ENCODE data around the gene RNASEH2B.
A peak's percentile ranks its signal among the peaks of the same experiment; 100 is the strongest.

Gene RNASEH2B

DNA sequence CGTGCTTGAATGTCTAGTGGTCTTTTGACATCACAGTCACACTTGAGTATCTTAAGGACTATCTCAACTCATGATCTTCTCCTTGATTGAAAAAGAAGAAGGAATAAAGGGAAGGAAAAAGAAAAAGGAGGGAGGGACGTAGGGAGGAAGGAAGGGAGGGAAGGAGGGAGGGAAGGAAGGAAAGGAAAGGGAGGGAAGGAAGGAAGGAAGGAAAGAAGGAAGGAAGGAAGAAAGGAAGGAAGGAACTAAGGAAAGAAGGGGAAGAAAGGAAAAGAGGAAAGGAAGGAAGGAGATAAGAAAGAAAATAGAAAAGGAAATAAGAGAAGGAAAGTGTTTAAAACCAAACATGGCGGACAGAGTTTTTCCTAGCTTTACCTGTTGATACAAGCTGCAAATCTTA is 64.7 kb downstream of the RNASEH2B start:
- no peak for DNase-seq (ENCODE audit: low read depth)
- TF ChIP-seq, protein P1, sequence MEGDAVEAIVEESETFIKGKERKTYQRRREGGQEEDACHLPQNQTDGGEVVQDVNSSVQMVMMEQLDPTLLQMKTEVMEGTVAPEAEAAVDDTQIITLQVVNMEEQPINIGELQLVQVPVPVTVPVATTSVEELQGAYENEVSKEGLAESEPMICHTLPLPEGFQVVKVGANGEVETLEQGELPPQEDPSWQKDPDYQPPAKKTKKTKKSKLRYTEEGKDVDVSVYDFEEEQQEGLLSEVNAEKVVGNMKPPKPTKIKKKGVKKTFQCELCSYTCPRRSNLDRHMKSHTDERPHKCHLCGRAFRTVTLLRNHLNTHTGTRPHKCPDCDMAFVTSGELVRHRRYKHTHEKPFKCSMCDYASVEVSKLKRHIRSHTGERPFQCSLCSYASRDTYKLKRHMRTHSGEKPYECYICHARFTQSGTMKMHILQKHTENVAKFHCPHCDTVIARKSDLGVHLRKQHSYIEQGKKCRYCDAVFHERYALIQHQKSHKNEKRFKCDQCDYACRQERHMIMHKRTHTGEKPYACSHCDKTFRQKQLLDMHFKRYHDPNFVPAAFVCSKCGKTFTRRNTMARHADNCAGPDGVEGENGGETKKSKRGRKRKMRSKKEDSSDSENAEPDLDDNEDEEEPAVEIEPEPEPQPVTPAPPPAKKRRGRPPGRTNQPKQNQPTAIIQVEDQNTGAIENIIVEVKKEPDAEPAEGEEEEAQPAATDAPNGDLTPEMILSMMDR (conservative IDR thresholded peaks at IDR 0.05; ENCODE audit: low read length): no peak
- H3K4me3 ChIP-seq (ENCODE audit: low read length): no peak overlapping the region

DNA sequence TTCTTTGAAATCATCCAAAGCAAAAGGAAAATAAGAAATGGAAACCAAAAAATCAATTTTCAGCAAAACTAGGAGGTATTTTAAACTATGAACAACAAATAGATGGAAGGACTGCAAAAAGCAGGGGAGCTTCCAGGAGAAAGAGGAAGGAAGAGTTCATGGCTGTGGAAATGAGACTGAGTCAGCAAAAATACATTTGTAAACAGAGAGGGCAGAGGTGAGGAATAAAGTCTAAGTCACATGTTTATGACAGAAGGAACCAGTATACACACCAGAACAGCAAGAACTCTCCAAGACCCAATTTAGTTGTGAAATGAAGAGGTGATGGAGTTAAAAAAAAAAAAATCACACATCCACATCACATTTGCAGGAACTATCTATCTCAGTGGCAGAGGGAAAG is 69.6 kb downstream of the RNASEH2B start:
- no peak overlapping the region for H3K4me3 ChIP-seq (ENCODE audit: low read length)
- no peak for DNase-seq (ENCODE audit: low read depth)
- TF ChIP-seq, protein P1 (conservative IDR thresholded peaks at IDR 0.05; ENCODE audit: low read length): no peak

DNA sequence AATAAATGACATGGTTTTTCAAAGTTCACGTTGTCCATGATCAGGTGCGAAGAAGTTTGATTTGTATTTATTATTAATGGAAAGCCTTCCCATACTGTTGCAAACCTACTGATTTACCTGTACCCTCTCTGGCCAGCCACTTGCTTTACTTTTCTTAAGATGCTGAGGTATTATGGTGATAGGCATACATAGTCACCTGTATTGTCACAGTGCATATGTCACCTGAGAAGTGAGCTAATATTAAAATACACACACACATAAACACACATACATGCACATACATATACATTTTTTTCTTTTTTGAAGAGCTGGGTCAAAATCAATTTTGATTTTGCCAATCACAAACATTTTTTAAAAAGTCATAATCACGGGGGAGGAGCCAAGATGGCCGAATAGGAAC is 72.1 kb downstream of the RNASEH2B start:
- no peak overlapping the region for H3K4me3 ChIP-seq (ENCODE audit: low read length)

DNA sequence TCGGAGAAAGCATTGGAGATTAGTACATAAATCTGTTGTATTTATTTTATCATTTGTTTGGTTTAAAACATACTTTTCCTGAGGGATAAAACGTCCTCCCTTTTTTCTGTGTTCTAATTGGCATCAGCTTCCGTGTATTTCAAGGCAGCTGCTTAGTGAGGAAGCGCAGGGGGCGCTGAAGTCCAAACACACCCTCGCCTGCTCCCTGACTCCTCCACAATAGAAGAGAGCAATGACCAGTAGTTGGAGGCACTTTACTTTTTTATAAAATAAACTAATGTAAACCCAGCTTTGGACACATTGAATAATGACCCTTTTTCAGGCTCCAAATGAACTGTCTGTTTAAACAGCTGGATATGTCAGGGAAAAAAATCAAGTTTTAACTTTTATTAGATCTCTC is 79.9 kb downstream of the RNASEH2B start:
- H3K4me3 ChIP-seq (ENCODE audit: low read length): no peak overlapping the region
- TF ChIP-seq, protein P1 (conservative IDR thresholded peaks at IDR 0.05; ENCODE audit: low read length): no peak
- DNase-seq (ENCODE audit: low read depth): no peak

More for the DNA sequence above, 72.1 kb downstream of the RNASEH2B start:
- DNase-seq (ENCODE audit: low read depth): no peak
- TF ChIP-seq, protein P1 (conservative IDR thresholded peaks at IDR 0.05; ENCODE audit: low read length): no peak

DNA sequence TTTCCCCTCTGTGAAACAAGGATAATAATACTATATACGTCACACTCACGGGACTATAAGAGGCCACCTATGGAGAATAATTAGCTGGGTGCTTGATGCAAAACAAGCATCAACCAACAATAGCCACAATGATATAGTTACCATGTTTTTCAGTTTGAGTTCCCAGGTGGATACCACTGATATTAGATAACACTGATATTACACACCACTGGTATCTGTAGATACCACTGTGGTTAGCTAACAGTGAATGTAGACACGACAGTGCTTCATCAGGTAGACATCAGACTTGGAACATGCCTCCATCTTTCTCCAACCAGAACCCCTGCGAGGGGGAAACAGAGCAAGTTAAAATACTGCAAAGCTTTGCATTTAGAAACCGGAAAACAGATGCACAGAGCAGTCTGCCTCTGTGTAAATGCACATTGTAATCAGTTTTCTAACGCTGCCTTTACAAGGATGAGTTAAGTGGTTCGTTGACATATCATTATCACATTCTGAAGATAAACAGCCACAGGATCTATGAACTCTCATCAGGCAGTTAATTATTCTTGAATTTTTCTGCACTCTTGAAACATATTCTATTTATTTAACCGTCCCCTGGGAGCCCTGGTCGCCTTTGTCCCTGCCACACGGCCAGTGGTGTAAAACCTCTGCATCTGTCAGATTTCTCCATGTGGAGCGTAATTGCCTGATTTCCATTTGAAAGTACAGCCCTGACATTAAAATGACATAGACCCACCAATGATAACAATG is 80.7 kb downstream of the RNASEH2B start:
- TF ChIP-seq, protein P1 (conservative IDR thresholded peaks at IDR 0.05; ENCODE audit: low read length): no peak
- peak overlapping the region; percentile 34; the same call in 1 of the 2 replicates for H3K4me3 ChIP-seq (ENCODE audit: low read length)
- DNase-seq (ENCODE audit: low read depth): no peak

DNA sequence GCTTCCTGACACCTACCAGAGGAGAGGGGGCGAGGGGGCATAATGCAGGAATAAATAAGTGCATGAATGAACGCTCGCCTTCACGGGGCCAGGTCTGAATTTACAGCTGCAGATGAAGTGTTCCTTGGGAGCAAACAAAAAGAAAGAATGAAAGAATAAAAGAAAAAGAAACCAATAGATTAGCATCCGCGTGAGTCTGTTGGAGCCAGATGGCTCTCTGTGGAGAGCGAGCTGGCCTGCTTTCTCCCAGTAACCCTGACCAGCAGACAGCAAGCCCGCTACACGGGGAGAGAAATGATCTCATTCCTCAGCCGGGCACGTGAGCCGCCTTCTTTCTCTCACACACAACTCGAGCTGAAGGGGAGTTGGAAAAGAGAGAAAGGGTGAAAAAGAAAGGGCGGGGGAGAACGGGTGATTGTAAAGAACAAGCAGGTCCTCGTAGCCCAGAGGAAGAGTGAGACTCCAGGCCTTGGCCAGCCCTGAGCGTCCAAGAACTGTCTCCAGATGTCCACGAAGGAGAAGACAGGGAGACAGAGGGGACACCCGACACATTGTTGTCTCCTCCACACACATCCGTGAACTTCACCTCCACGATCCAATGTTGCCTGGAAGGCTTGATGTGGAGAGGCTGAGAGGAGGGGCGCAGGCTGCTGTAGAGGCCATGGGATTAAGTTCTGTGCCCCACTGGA is 81.4 kb downstream of the RNASEH2B start:
- TF ChIP-seq, protein P1 (conservative IDR thresholded peaks at IDR 0.05; ENCODE audit: low read length): no peak
- peak; percentile 71 for DNase-seq (ENCODE audit: low read depth)
- H3K4me3 ChIP-seq (ENCODE audit: low read length): peak overlapping the region; percentile 34

Measured in AG10803 (cell line).